GM21360 (cell line): Measurements from ENCODE around the gene MAGED4.
"Not testable (repeated sequence)": the region's sequence is repeated elsewhere in the genome, so short reads cannot be mapped to it uniquely, and the experiment has no call there.

Experiments
- ATAC-seq: cut with Tn5 transposase; IDR thresholded peaks from one replicate; pipeline ENCODE4 v1.9.1; 2021; ENCODE audit warnings: mild to moderate bottlenecking, moderate library complexity; ENCODE audit not compliant: unreplicated experiment

Gene MAGED4

DNA sequence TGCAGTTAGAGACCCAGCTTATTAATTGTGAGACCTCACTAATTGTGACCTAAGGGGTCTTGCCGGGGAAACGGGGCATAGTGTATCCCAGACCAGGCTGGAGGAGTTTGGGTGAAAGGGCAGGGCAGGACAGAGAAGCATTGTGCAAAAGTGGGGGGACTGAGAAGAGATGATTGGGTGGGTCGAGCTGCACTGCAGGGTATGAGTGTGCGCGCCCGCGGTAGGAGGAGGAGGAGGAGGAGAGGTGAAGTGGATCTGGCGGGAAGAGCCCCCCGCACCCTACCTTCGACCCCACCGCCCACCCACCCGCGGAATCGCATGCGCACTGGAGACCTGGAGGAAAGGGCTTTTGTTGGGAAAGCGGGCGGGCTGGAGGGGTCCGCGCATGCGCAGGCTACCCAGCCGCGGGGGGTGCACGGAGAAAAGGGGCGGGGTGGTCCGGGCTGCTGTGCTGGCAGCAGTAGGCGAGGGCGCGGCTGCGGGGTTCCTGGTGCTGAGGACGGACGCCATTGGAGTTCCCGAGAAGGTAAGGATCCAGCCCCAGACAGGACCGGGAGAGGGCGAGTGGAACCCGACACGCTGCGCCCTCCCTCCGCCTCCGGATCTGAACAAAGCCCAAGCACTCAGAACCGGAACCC lies at the start of gene MAGED4:
TSS of gene MAGED4 (plus strand) at position 449 of the 638 bp plus-strand sequence. CDS start 1,035 bp downstream, outside the sequence.
- not testable (repeated sequence) for ATAC-seq

DNA sequence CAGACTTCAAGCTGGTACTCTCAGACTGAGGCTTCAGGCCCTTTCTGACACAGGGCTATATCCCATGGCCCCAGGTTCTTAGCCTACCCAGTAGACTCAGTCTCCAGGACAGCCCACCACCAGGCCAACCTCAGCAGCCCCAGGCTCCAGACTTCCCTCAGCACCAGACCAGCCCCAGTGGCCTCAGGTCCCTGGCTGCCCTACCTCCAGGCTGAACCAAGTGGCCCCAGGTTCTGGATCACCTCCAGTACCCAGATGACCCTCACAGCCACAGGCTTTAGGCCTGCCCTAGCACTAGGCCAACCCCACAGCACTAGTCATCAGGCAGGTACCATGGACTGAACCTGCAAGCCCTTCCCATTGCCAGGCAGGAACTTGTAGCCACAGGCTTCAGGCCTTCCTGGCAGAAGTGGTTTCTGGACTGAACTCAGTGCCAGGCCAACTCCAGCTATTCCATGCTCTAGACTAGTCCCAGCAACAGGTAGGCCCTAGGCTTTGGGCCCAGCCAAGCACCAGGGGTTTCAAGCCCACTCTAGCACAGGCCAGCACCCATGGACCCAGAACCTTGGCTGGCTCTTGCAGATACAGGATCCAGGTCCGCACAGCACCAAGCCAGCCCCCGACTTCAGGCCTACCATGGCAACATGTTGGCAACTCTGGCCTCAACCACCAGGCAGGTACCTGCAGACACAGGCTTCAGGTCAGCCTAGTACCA lies 45.7 kb upstream of the MAGED4 start:
- no peak for ATAC-seq

GRCh38 chrX:52139545-52139895 lies 45.2 kb upstream of the MAGED4 start:
- ATAC-seq, result no peak

DNA sequence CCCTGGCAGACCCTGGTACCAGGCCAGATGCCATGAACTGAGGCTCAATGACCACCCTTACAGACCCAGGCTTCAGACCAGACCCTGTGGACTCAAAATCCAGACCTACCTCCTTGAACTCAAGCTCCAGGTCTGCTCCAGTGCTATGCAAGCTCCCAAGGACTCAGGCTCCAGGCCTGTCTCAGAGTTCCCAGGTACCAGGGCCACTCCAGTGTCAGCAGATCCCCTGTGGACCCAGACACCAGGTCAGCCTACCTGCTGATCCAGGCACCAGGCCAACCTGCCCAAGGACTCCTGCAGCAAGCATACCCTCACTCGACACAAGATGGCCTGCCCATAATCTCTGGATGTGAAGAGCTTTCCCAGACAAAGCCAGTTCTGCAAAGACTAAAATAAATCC lies 44.7 kb upstream of the MAGED4 start:
- no peak for ATAC-seq

DNA sequence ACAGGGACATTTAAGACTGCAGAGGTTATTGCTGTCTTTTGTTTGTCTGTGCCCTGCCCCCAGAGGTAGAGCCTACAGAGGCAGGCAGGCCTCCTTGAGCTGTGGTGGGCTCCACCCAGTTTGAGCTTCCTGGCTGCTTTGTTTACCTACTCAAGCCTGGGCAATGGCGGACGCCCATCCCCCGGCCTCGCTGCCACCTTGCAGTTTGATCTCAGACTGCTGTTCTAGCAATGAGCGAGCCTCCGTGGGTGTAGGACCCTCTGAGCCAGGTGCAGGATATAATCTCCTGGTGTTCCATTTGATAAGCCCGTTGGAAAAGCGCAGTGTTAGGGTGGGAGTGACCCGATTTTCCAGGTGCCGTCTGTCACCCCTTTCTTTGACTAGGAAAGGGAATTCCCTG lies 34.0 kb upstream of the MAGED4 start:
- ATAC-seq, result not testable (repeated sequence)

GRCh38 chrX:52160140-52160539 lies 24.5 kb upstream of the MAGED4 start:
- not testable (repeated sequence) for ATAC-seq

GRCh38 chrX:52166840-52167239 lies 17.8 kb upstream of the MAGED4 start:
- ATAC-seq, result no peak

GRCh38 chrX:52171055-52171454 lies 13.6 kb upstream of the MAGED4 start:
- ATAC-seq, result not testable (repeated sequence)

- ATAC-seq, result not testable (repeated sequence)
These were observed 378 bp downstream of the MAGED4 start for GRCh38 chrX:52185078-52185453.

DNA sequence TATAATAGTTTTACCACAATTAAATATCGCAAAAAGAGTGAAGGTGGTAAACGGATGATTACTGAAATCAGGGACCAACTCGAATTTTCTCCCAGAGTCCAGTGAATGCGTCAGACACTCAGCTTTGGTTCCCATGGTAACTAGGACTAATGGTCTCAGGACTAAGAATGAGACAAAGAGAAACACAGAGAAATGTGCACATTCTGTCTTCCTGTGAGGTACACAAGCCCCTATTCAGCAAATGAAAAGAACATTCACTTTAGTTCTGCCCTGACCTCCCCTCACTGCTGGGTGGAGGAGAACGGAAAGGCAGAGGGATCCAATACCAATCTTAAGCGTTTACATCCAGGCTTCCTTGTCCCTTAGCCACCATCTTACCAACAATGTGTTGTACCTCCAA lies 26.7 kb downstream of the MAGED4 start:
- ATAC-seq, result not testable (repeated sequence)

GRCh38 chrX:52213276-52213675 lies 28.6 kb downstream of the MAGED4 start:
- ATAC-seq, result no peak

DNA sequence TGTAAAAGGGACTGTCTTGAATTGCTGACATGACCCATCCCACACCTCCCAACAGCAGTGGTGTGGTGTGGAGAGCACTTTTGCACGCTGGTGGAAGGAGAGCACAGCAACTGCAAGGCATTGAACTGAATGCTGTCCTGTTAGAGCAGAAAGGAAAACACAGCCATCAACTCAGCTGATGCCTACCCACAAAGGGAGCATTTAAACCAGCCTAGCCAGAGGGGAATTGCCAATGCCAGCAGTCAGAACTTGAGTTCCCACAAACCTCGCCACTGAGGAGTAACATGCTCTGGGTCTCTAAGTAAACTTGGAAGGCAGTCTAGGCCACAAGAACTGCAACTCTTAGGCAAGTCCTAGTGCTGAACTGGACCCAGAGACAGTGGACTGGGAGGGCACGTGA lies 31.9 kb downstream of the MAGED4 start:
- no peak for ATAC-seq

DNA sequence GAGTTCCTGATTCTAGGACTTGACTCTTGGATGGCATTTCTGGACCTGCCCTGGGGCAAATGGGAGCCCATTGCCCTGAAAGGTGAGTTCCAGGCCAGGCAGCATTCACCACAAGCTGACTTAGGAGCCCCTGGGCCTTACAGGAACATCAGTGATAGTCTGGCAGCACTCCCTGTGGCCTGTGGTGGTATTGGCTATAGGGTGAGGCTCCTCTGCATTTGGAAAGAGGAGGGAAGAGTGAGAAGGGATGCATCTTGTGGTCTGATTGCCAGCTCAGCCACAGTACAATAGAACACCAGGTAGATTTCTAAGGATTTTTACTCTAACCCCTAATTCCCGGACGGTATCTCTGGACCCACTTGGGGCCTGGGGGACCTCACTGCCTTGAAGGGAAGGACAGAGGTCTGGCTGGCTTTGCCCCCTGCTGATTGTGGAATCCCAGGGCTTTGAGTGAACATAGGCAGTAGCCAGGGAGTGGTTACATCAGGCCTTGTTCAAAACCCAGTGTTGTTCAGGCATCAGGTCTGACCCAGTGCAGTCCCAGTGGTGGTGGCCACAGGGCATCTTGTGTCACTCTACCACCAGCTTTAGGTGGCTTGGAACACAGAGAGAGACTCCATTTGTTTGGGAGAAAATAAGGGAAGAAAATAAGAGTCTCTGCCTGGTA lies 32.9 kb downstream of the MAGED4 start:
- no peak for ATAC-seq

- ATAC-seq, result no peak
These were observed 36.2 kb downstream of the MAGED4 start for GRCh38 chrX:52220936-52221335.
